Liver (tissue), 9 donors: ENCODE data around the gene OOSP4A. TPM values are rescaled to one million over a fixed set of nuclear protein-coding genes. Genes with fewer than 3 reads are reported as not detected.

Experiments
- DNase-seq: peaks from one replicate; pipeline ENCODE4 v3.0.0-alpha.2; 2017; ENCODE audit warnings: low spot score
- H3K27ac ChIP-seq, 2 donors: one replicate each; pipeline ENCODE4 v1.7.0; 2013; ENCODE audit warnings: inconsistent platforms in 2 of 2, low read length in 2 of 2, control low read depth in 1 of 2, low read depth in 1 of 2, mild to moderate bottlenecking in 1 of 2
- H3K27me3 ChIP-seq, 4 donors: one replicate each; pipeline versions ENCODE4 v1.6.1 to v1.7.0; 2013; ENCODE audit warnings: low read length in 3 of 4, inconsistent platforms in 1 of 4, mild to moderate bottlenecking in 1 of 4, moderate library complexity in 1 of 4; ENCODE audit not compliant: control insufficient read depth in 4 of 4, insufficient read depth in 4 of 4
- H3K36me3 ChIP-seq, 4 donors: one replicate each; pipeline versions ENCODE4 v1.6.1 to v1.7.0; 2013; ENCODE audit warnings: low read length in 3 of 4, mild to moderate bottlenecking in 3 of 4, low read depth in 1 of 4, moderate library complexity in 1 of 4; ENCODE audit not compliant: control insufficient read depth in 4 of 4, insufficient read depth in 3 of 4
- H3K4me1 ChIP-seq, 4 donors: one replicate each; pipeline versions ENCODE4 v1.6.1 to v1.7.0; 2013; ENCODE audit warnings: low read length in 3 of 4, mild to moderate bottlenecking in 3 of 4, moderate library complexity in 1 of 4; ENCODE audit not compliant: control insufficient read depth in 4 of 4, insufficient read depth in 4 of 4
- H3K4me3 ChIP-seq, 3 donors: one replicate each; pipeline versions ENCODE4 v1.6.1 to v1.7.0; 2013; ENCODE audit warnings: low read length in 3 of 3, control low read depth in 1 of 3, low read depth in 1 of 3, mild to moderate bottlenecking in 1 of 3
- H3K9ac ChIP-seq, 2 donors: one replicate each; pipeline ENCODE4 v1.7.0; 2013; ENCODE audit warnings: low read length in 2 of 2, mild to moderate bottlenecking in 2 of 2, moderate library complexity in 2 of 2, control low read depth in 1 of 2, low read depth in 1 of 2
- H3K9me3 ChIP-seq, 4 donors: one replicate each; pipeline versions ENCODE4 v1.6.1 to v1.7.0; 2013; ENCODE audit warnings: low read length in 3 of 4; ENCODE audit not compliant: control insufficient read depth in 4 of 4
- ATF3 ChIP-seq: IDR thresholded peaks from 2 replicates; pipeline ENCODE4 v1.6.1; 2016; ENCODE audit warnings: antibody characterized with exemption
- CTCF ChIP-seq: fragments of 150-350 bp; IDR thresholded peaks from 2 replicates; pipeline ENCODE4 v1.5.1; 2017; ENCODE audit warnings: improper control_type of control experiment, low read depth, low read length; ENCODE audit not compliant: missing input control
- EGR1 ChIP-seq, 2 donors: IDR thresholded peaks; 2 replicates each; pipeline ENCODE4 v1.6.1; 2016 to 2018; ENCODE audit warnings: antibody characterized with exemption in 2 of 2, low read depth in 2 of 2
- FOXA1 ChIP-seq: IDR thresholded peaks from 2 replicates; pipeline ENCODE4 v1.6.1; 2016; ENCODE audit warnings: antibody characterized with exemption
- FOXA2 ChIP-seq: IDR thresholded peaks from 2 replicates; pipeline ENCODE4 v1.6.1; 2016; ENCODE audit warnings: antibody characterized with exemption
- GABPA ChIP-seq, 2 donors: IDR thresholded peaks in 1 of 2; conservative IDR thresholded peaks in 1 of 2; 2 replicates each; pipeline ENCODE4 v1.6.1; 2016; ENCODE audit warnings: antibody characterized with exemption in 2 of 2, mild to moderate bottlenecking in 1 of 2, moderate library complexity in 1 of 2
- HNF4A ChIP-seq, 2 donors: conservative IDR thresholded peaks; 2 replicates each; pipeline ENCODE4 v1.6.1; 2016; ENCODE audit warnings: antibody characterized with exemption in 2 of 2, mild to moderate bottlenecking in 2 of 2
- HNF4G ChIP-seq: IDR thresholded peaks from 2 replicates; pipeline ENCODE4 v1.6.1; 2016; ENCODE audit warnings: antibody characterized with exemption
- JUND ChIP-seq, 2 donors: IDR thresholded peaks; 2 replicates each; pipeline ENCODE4 v1.6.1; 2016; ENCODE audit warnings: antibody characterized with exemption in 2 of 2
- MAX ChIP-seq: IDR thresholded peaks from 2 replicates; pipeline ENCODE4 v1.6.1; 2016; ENCODE audit warnings: antibody characterized with exemption
- NR2F2 ChIP-seq: IDR thresholded peaks from 2 replicates; pipeline ENCODE4 v1.6.1; 2016; ENCODE audit warnings: antibody characterized with exemption
- RAD21 ChIP-seq, 2 donors: IDR thresholded peaks; 2 replicates each; pipeline ENCODE4 v1.6.1; 2016; ENCODE audit warnings: antibody characterized with exemption in 2 of 2, mild to moderate bottlenecking in 2 of 2
- REST ChIP-seq: IDR thresholded peaks from 2 replicates; pipeline ENCODE4 v1.6.1; 2016; ENCODE audit warnings: antibody characterized with exemption, mild to moderate bottlenecking
- RXRA ChIP-seq, 2 donors: IDR thresholded peaks; 2 replicates each; pipeline ENCODE4 v1.6.1; 2017 to 2018; ENCODE audit warnings: antibody characterized with exemption in 2 of 2, mild to moderate bottlenecking in 1 of 2
- SP1 ChIP-seq: IDR thresholded peaks from 2 replicates; pipeline ENCODE4 v1.6.1; 2018; ENCODE audit warnings: antibody characterized with exemption, mild to moderate bottlenecking
- TAF1 ChIP-seq: conservative IDR thresholded peaks from 2 replicates; pipeline ENCODE4 v1.6.1; 2016; ENCODE audit warnings: antibody characterized with exemption, mild to moderate bottlenecking
- YY1 ChIP-seq: IDR thresholded peaks from 2 replicates; pipeline ENCODE4 v1.6.1; 2016; ENCODE audit warnings: antibody characterized with exemption, mild to moderate bottlenecking
- WGBS: extraction: QIAGEN DNeasy Blood & Tissue Kit; methylation state at CpG from one replicate; pipeline ENCODE4 v1.1.7; 2013; 5-methylcytosine and 5-hydroxymethylcytosine counted together
- polyA plus RNA-seq, 2 donors: library from polyadenylated mRNA; stranded (reverse) in 1 of 2; unstranded in 1 of 2; fragments of 200-250 nt in 1 of 2; fragments of >200 nt in 1 of 2; fragmentation: Nextera tagmentation in 1 of 2; extraction: Ambion mirVana in 1 of 2; gene quantifications; one replicate each; pipeline versions ENCODE4 v1.2.1 to v1.2.3, GENCODE V29; 2013 to 2015
- total RNA-seq, 2 donors: library from RNA; depleted of rRNA; stranded (reverse); fragments of >200 nt; gene quantifications; one replicate each; pipeline ENCODE4 v1.2.3, GENCODE V29; 2014
- TF ChIP-seq, protein P1 (sequence below): IDR thresholded peaks from 2 replicates; pipeline ENCODE4 v1.6.1; 2016; ENCODE audit warnings: antibody characterized with exemption
- donor health status: healthy.
- donor health status: healthy.
- donor health status: healthy.
- donor health status: healthy.
- donor health status: healthy.

The OOSP4A gene
- total and polyA plus RNA-seq, 4 donors, result not detected

DNA sequence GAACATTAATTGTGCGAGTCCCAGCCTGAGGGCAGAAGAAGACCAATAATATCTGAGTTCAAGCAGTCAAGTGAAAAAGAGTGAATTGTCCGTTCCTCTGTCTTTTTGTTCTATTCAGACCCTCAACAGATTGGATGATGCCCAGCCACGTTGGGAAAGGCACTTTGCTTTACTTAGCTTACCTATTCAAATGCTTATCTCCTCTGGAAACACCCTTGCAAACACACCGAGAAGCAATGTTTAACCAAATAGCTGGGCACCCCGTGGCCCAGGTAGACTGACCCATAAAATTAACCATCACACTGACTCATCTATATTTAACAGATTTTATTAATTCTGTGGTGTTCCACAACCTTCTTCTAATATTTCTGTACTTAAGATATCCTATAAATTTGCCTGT lies 9.3 kb downstream of the OOSP4A start:
- H3K36me3 ChIP-seq, result no peaks in the 10 kb centered on the region
- no peak for DNase-seq
- 49% methylated on average over 5 of the region's 5 CpGs for WGBS
- H3K27me3 ChIP-seq, result peaks cover 0 to 3% (median 0%) of the 10 kb centered on the region in 4 donors
- H3K4me3 ChIP-seq, result no peak overlapping the region
- H3K27ac ChIP-seq, result no peak overlapping the region
- no peaks in the 10 kb centered on the region for H3K4me1 ChIP-seq
- H3K9me3 ChIP-seq, result no peaks in the 10 kb centered on the region
- no peak for TF ChIP-seq GABPA (IDR thresholded peaks at IDR 0.05 in 1 of 2, conservative IDR thresholded peaks at IDR 0.05 in 1 of 2)
- TF ChIP-seq NR2F2, result no peak
- no peak for TF ChIP-seq TAF1
- no peak for TF ChIP-seq HNF4A (conservative IDR thresholded peaks at IDR 0.05)
- no peak for TF ChIP-seq YY1
- TF ChIP-seq RAD21 (IDR thresholded peaks at IDR 0.05), result no peak
- no peak for TF ChIP-seq RXRA (IDR thresholded peaks at IDR 0.05)
- TF ChIP-seq FOXA1, result no peak
- TF ChIP-seq EGR1 (IDR thresholded peaks at IDR 0.05; ENCODE audit: low read depth in 2 of 2), result no peak
- no peak for TF ChIP-seq ATF3
- no peak for TF ChIP-seq MAX
- no peak for TF ChIP-seq JUND (IDR thresholded peaks at IDR 0.05)
- TF ChIP-seq CTCF, result no peak
- no peak for TF ChIP-seq SP1
- TF ChIP-seq, protein P1, sequence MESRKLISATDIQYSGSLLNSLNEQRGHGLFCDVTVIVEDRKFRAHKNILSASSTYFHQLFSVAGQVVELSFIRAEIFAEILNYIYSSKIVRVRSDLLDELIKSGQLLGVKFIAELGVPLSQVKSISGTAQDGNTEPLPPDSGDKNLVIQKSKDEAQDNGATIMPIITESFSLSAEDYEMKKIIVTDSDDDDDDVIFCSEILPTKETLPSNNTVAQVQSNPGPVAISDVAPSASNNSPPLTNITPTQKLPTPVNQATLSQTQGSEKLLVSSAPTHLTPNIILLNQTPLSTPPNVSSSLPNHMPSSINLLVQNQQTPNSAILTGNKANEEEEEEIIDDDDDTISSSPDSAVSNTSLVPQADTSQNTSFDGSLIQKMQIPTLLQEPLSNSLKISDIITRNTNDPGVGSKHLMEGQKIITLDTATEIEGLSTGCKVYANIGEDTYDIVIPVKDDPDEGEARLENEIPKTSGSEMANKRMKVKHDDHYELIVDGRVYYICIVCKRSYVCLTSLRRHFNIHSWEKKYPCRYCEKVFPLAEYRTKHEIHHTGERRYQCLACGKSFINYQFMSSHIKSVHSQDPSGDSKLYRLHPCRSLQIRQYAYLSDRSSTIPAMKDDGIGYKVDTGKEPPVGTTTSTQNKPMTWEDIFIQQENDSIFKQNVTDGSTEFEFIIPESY, result no peak
- TF ChIP-seq REST, result no peak
- no peak for TF ChIP-seq HNF4G
- TF ChIP-seq FOXA2, result no peak
- no peak overlapping the region for H3K9ac ChIP-seq
